GM18498 (cell line): ENCODE measurements around the gene MEP1B.

Source experiments
- ATAC-seq: cut with Tn5 transposase; IDR thresholded peaks from one replicate; pipeline ENCODE4 v1.9.1; 2021; ENCODE audit warnings: mild to moderate bottlenecking, moderate library complexity; ENCODE audit not compliant: unreplicated experiment

The MEP1B gene

GRCh38 chr18:32262092-32262491, 72.3 kb downstream of the MEP1B start:
- ATAC-seq, result no peak

- ATAC-seq, result no peak
These were observed 74.6 kb downstream of the MEP1B start for GRCh38 chr18:32264401-32264800.

GRCh38 chr18:32267463-32267862, 77.6 kb downstream of the MEP1B start:
- no peak for ATAC-seq
